GM21529 (cell line): Measurements from ENCODE around the gene CASP5.
"Not testable (repeated sequence)": the region's sequence is repeated elsewhere in the genome, so short reads cannot be mapped to it uniquely, and the experiment has no call there.

Source experiments
- ATAC-seq: cut with Tn5 transposase; IDR thresholded peaks from one replicate; pipeline ENCODE4 v1.9.1; 2021; ENCODE audit not compliant: unreplicated experiment

The CASP5 gene

DNA sequence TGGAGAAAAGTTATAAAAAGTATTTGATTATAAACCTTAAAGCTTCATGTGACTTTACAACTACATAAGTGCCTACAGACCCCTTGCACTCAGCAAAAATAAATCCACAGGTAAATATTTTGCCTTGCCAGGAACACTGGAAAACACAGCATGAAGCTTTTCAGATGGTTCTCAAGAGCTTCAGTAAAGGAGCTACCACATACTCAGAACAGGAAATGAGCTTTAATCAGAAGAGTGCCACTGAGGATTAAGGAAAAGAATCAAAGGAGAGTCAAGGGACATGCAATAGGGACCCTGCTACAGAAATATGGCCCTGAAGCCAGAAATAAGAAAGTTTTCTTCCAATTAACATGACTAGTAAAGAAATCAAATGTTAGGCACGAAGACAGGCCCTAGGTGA, 10.8 kb upstream of the CASP5 start:
- no peak for ATAC-seq

- no peak for ATAC-seq
These were observed 10.4 kb upstream of the CASP5 start for GRCh38 chr11:105033343-105033742.

GRCh38 chr11:105032495-105032894, 9.5 kb upstream of the CASP5 start:
- no peak for ATAC-seq

- no peak for ATAC-seq
These were observed 4.7 kb upstream of the CASP5 start for GRCh38 chr11:105027678-105028077.

DNA sequence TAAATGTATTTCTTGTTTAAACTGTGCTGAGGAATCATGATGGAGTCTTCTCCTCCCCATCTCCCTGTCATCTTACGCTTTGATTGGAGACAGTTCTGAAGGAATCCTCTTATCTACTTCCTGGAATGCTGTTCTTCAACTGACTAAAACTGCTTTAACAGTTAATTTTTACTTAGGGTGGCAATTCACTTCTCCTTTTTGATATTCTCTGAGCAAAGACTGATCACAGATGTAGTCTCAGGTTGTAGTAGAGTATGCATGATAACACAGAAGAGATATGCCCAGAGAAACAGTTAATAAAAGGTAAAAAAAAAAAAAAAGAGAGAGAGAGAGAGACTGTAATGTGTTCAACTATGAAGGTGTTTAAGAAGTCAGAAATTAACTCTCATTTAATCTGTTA, 1.4 kb upstream of the CASP5 start:
- no peak for ATAC-seq

DNA sequence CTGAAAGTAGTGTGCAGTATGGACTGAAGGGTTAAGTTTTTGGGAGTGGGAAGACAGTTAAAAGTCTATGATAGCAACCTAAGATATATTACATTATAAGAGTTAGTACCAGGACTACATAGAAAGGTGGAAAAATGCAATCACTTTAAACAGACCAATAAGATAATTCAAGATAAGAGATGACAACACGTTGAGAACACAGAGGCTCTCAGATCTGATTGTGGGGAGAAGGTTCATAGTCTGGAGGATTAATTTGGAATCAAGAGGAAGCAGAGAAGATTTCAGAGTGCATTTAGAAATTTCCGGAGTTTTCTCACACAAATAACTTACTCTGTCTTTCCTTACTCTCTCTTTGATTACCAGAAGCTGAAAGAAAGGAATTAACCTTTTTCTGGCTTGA, 441 bp downstream of the CASP5 start:
- no peak for ATAC-seq

GRCh38 chr11:105007463-105007862, 15.5 kb downstream of the CASP5 start:
- ATAC-seq, result no peak

DNA sequence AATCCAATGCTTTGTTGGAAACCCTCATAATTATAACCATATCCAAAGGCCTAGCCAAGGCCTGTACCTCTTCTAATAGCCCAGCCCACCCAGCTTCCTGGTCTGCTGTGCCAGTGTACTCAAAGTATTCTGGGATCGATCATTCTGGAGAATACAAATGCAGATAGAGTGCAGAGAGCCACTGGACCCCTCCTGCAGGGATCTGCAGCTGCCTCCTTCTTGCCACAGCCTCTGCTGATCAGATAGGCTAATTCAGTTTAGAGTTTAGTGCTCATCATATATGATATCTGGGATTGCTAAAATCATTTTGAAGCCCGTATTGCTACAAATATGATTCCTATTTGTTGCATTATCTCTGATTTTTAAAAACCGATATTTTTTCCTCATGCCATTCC, 17.5 kb downstream of the CASP5 start:
- ATAC-seq, result no peak

DNA sequence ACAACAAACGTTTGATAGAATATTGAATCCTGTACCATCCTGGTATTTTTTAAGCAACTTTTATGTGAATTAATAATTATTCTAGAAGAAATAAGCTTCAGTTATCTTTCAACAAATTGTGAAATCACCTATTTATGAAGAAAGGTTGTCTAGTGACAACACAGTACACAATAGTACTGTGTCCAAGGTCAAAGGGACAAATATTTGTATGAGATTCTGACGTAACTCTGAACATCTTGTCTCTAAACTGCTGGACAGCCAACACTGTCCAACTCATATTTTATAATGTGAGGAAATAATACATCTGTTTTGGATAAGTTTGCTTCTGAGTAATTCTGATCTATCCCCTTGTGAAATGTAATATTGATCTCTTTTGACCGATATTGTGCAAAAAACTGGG, 18.9 kb downstream of the CASP5 start:
- ATAC-seq, result no peak

GRCh38 chr11:105003151-105003550, 19.8 kb downstream of the CASP5 start:
- no peak for ATAC-seq

DNA sequence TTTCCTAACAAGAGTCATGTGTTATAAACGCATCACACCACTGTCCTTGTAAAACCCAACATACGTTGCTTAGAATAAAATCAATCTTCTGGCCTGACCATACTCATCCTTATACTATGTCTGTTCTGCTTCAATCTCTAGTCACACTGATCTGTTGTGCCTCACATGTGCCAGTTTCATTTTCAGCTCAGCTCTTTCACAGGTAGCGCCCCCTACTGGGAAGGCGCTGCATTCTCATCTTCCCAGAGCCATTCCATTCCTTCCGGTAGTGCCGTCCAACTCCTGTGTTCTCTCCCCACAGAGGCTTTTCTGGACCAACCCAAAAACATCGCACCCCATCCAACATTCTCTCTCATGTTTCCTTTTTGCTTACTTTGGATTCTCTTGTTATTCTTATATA, 22.2 kb downstream of the CASP5 start:
- peak; percentile 94 for ATAC-seq

GRCh38 chr11:105000167-105000566, 22.8 kb downstream of the CASP5 start:
- ATAC-seq, result no peak

DNA sequence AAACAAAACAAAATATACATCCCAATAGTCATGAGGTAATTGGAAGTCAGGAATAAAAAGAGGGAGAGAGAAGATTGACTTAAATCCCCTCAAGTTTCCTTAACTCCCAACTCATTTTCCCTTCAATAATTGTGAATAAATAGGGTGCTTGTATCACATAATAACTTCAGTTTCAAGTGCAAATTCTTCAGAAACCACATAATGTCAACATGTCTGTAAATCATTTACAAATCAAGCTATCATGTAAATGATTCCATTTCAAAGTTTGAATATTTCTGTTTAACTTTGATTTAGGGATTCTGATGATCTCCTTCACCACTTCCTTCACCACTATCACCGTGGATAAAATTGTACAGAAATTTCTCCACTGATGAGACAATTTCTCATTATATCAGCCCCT, 23.2 kb downstream of the CASP5 start:
- ATAC-seq, result no peak

DNA sequence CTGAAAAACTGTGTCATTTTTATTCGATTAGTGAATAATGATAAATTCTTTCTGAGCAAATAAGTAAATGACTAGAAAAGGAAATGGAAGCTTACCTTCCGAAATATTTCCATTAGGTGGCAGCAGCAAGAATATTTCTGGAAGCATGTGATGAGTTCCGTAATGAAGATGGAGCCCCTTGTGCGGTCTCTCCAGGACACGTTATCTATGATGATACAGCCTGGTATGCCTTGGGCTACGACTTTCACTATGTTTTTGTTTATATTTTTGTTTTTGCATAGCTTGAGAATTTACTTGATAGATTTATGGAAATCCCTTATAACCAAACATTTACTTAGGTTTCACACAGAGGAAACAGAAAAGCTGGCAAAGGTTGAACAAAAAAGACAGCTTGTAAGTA, 25.7 kb downstream of the CASP5 start:
- ATAC-seq, result no peak

DNA sequence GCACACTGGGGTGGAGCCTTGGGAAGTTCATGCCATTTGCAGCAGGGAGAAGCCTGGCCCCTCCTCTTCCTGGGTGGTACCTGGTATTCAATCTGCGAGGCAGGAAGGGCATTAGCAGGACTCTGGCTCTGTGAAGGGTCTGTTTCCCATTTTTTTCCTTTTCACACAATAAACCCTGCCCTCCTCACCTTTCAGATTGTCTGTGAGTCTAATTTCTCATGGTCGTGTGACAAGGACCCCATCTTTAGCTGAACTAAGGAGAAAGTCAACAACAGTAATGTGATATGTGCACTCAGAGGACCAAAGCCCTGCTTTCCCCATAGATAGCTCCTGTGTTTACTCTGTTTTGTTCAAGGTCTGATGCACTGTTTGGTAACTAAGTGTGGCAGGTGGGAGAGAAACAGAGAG, 28.0 kb downstream of the CASP5 start:
- no peak for ATAC-seq

GRCh38 chr11:104992781-104993180, 30.2 kb downstream of the CASP5 start:
- ATAC-seq, result no peak

- ATAC-seq, result no peak
These were observed 31.0 kb downstream of the CASP5 start for GRCh38 chr11:104991994-104992393.

- no peak for ATAC-seq
These were observed 38.2 kb downstream of the CASP5 start for GRCh38 chr11:104984808-104985207.

DNA sequence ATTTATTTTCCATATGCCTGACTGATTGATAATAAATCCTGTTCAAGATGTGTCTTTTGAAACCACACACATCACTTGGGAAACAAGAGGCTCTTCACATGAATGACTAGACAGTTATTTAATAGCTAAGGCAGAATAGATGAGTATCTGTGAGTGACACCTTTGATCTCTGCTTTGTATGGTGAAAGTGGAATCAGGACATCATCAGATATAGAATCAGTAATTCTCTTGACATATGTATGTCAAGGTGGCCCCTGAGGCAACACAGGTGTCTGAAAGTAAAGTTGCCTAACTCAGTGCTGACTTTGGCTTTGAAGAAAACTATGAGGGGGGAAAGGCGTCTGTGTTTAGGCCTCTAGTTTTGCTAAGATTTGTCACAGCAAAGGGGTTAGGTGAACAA, 43.1 kb downstream of the CASP5 start:
- no peak for ATAC-seq

GRCh38 chr11:104973616-104974015, 49.4 kb downstream of the CASP5 start:
- ATAC-seq, result no peak

GRCh38 chr11:104972924-104973323, 50.0 kb downstream of the CASP5 start:
- not testable (repeated sequence) for ATAC-seq

GRCh38 chr11:104970756-104971155, 52.2 kb downstream of the CASP5 start:
- no peak for ATAC-seq

DNA sequence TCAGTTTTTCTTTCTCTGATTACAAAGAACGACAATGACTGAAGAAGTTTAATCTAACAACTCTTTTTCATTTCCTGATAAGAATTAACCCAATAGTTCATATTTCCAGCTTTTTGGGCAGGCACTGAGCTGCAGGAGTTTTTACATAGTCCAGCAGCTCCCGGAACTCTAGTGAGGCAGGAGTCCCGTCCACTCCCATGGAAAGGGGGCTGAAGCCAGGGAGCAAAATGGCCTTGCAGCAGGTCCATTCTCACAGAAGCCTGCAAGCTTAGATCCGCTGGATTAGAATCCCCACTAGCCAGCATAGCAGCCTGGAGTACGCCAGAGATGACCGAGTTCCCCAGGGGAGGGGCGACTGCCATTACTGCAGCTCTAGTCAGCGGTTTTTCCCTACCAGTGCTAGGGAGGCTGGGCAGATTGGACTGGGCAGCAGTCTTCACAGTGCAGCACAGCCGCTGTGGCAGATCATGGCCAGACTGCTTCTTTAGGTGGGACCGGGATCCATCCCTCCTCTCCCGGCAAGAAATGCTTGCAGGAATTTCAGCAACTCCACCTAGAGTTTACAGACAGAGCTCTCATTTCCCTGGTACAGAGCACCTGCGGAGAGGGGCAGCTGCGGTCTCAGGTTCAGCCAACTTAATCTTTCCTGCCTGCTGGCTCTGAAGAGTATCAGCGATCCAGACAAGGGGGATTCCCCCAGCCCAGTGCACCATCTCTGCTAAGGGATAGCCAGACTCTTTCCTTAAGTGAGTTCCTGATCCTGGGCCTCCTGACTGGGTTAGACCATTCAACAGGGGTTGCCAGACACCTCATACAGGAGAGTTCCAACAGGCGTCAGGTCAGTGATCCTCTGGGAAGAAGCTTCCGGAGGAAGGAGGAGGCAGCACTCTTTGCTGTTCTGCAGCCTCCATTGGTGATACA, 53.9 kb downstream of the CASP5 start:
- peak; percentile 10 for ATAC-seq
